Cardiac fibroblast (primary cell): Measurements from ENCODE around the gene DDR1.
A peak's percentile ranks its signal among the peaks of the same experiment; 100 is the strongest.

Source experiments
- DNase-seq, 2 donors: peaks; one replicate each; pipeline versions ENCODE4 v3.0.0 to v3.0.0-alpha.2; 2010; ENCODE audit warnings: low read depth in 2 of 2
- H3K4me3 ChIP-seq, 2 donors: replicated peaks in 1 of 2; 1 replicate in 1 of 2; 2 replicates in 1 of 2; pipeline ENCODE4 v1.5.1; 2011; ENCODE audit warnings: low read depth in 2 of 2, low read length in 2 of 2, mild to moderate bottlenecking in 2 of 2, moderate library complexity in 1 of 2
- TF ChIP-seq, protein P1 (sequence below): IDR thresholded peaks from one replicate; pipeline ENCODE4 v1.5.1; 2011; ENCODE audit warnings: low read depth, mild to moderate bottlenecking, low read length, inconsistent platforms

DDR1 gene

DNA sequence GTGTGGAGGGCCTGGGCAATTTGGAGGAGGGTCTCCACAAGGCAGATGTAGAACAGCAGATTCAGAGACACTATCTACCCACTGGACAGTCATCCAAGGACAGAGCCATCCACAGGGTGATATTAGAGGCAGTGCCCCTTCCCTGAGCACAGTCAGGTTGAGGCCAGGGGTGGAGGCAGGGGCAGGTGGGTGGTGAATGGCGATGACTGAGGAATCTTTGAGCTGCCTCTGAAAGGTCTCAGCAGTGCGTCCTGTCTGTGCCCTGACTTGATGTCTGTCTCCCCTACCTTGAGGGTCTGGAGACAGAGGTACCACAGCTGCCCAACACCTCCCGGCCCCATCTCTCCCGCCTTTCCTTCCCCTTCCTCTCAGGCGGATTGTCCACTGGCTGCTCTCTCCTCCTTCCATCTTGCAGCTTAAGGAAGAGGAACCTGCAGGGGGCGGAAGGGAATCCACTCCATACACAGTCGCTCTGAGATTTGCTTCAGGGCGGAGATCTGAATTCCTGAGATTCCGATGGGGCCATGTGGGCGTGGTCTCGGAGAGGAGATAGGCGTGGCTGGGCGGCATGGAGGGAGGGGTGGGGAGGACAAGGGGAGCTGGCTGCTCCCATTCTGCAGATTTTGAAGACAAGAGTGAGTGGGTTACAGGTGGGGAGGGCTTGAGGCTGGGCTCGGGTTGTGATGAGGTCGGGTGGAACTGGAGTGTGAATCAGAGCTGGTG lies 58.2 kb downstream of the DDR1 start:
- no peak overlapping the region for H3K4me3 ChIP-seq
- TF ChIP-seq, protein P1, sequence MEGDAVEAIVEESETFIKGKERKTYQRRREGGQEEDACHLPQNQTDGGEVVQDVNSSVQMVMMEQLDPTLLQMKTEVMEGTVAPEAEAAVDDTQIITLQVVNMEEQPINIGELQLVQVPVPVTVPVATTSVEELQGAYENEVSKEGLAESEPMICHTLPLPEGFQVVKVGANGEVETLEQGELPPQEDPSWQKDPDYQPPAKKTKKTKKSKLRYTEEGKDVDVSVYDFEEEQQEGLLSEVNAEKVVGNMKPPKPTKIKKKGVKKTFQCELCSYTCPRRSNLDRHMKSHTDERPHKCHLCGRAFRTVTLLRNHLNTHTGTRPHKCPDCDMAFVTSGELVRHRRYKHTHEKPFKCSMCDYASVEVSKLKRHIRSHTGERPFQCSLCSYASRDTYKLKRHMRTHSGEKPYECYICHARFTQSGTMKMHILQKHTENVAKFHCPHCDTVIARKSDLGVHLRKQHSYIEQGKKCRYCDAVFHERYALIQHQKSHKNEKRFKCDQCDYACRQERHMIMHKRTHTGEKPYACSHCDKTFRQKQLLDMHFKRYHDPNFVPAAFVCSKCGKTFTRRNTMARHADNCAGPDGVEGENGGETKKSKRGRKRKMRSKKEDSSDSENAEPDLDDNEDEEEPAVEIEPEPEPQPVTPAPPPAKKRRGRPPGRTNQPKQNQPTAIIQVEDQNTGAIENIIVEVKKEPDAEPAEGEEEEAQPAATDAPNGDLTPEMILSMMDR, result peak; percentile 72
- DNase-seq, result peak; percentile 85 to 90

DNA sequence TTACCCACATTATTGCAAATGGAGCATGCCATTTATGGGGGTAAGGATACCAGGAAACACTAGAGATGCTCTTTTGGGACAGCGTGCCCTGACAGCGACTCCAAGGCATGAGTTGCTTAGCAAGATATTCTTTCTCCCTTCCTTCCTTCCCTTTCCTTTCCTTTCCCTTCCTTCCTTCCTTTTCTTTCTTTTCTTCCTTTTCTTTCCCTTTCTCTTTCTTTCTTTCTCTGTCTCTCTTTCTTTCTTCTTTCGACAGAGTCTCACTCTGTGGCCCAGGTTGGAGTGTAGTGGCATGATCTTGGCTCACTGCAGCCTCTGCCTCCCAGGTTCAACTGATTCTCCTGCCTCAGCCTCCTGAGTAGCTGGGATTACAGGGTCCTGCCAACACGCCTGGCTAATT lies 59.7 kb downstream of the DDR1 start:
- TF ChIP-seq, protein P1, result no peak
- no peak overlapping the region for H3K4me3 ChIP-seq
- DNase-seq, result no peak

DNA sequence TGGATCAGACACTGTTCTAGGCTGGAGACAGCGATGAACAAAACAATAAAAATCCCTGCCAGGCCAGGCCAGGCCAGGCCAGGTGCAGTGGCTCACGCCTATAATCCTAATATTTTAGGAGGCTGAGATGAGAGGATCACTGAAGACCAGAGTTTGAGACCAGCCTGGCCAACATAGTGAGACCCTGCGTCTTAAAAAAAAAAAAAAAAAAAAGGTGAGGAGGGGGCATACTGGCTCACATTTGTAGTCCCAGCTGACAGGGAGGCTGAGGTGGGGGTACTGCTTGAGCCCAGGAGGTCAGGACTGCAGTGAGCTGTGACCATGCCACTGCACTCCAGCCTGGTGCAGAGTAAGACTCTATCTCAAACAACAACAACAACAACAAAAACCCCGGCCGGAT lies 61.0 kb downstream of the DDR1 start:
- no peak for DNase-seq
- no peak overlapping the region for H3K4me3 ChIP-seq
- TF ChIP-seq, protein P1, result no peak

DNA sequence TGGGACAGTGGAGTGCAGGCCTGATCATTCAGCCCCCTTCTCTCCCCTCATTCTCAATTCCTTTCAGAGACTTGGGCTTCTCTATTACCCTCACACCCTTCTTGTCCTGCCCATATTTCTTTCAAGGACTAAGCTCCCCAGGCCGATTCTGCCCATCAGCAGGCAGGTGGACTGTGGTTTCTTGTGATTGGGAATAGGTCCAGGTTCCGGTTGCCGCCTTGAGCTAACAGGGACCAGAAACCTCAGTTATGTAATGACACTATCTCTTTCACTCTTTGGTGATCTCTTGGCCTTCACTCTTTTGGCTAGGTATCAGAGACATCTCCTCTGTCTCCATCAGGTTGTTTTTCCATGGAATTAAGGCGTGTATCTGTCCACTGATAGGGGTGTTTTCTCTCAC lies 62.9 kb downstream of the DDR1 start:
- no peak for DNase-seq
- no peak overlapping the region for H3K4me3 ChIP-seq
- TF ChIP-seq, protein P1, result no peak

DNA sequence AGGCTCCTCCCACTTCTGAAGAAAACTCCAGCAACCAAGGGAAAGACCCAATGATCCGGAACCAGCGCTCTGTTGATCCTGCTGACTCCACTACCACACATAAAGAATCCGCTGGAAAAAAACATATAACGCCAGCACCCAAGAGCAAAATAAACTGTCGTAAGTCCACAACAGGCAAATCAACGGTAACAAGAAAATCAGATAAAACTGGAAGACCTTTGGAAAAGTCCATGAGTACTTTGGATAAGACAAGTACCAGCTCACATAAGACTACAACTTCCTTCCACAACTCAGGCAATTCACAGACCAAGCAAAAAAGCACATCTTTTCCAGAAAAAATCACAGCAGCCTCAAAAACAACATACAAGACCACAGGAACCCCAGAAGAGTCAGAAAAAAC lies 64.5 kb downstream of the DDR1 start:
- H3K4me3 ChIP-seq, result no peak overlapping the region

More for the DNA sequence above, 64.5 kb downstream of the DDR1 start:
- TF ChIP-seq, protein P1, result no peak
- no peak for DNase-seq
